CD14-positive monocyte (primary cell): ENCODE data around the gene AURKA. TPM values are rescaled to one million over a fixed set of nuclear protein-coding genes. Genes with fewer than 3 reads are reported as not detected.
A peak's percentile ranks its signal among the peaks of the same experiment; 100 is the strongest.

Experiments used
- DNase-seq, 3 donors: peaks; one replicate each; pipeline ENCODE4 v3.0.0-alpha.2; 2011 to 2022
- H2AFZ ChIP-seq: 2 replicates; pipeline ENCODE4 v1.6.0; 2012; ENCODE audit warnings: mild to moderate bottlenecking, low read depth, low read length, inconsistent platforms; ENCODE audit not compliant: insufficient read depth, poor library complexity, severe bottlenecking
- H3K27ac ChIP-seq, 2 donors: 1 replicate in 1 of 2; 2 replicates in 1 of 2; pipeline ENCODE4 v1.5.1; 2012 to 2013; ENCODE audit warnings: low read length in 2 of 2, control low read depth in 1 of 2, inconsistent platforms in 1 of 2, low read depth in 1 of 2, mild to moderate bottlenecking in 1 of 2
- H3K27me3 ChIP-seq, 2 donors: one replicate each; pipeline versions ENCODE4 v1.6.0 to v1.6.1; 2011 to 2013; ENCODE audit warnings: low read length in 2 of 2; ENCODE audit not compliant: control insufficient read depth in 2 of 2, insufficient read depth in 2 of 2
- H3K36me3 ChIP-seq, 2 donors: replicated peaks in 1 of 2; 1 replicate in 1 of 2; 2 replicates in 1 of 2; pipeline versions ENCODE4 v1.5.1 to v1.6.1; 2012 to 2013; ENCODE audit warnings: low read length in 2 of 2, control low read depth in 1 of 2, inconsistent platforms in 1 of 2, mild to moderate bottlenecking in 1 of 2; ENCODE audit not compliant: insufficient read depth in 2 of 2, control insufficient read depth in 1 of 2
- H3K4me1 ChIP-seq, 2 donors: 1 replicate in 1 of 2; 2 replicates in 1 of 2; pipeline versions ENCODE4 v1.5.1 to v1.6.1; 2012 to 2013; ENCODE audit warnings: low read length in 2 of 2, control low read depth in 1 of 2, inconsistent platforms in 1 of 2, mild to moderate bottlenecking in 1 of 2, moderate library complexity in 1 of 2; ENCODE audit not compliant: insufficient read depth in 2 of 2, control insufficient read depth in 1 of 2
- H3K4me2 ChIP-seq: replicated peaks from 2 replicates; pipeline ENCODE3; 2012; ENCODE audit warnings: low read length, moderate library complexity, mild to moderate bottlenecking; ENCODE audit not compliant: poor library complexity, severe bottlenecking; ENCODE audit errors: extremely low read depth
- H3K4me3 ChIP-seq, 3 experiments: fragments of 200-600 bp in 1 of 3; sonication (generic) in 1 of 3; replicated peaks in 1 of 3; 1 replicate in 2 of 3; 2 replicates in 1 of 3; pipeline ENCODE4 v1.5.1; 2011 to 2013; ENCODE audit warnings: low read length in 3 of 3, mild to moderate bottlenecking in 3 of 3, control low read depth in 2 of 3, low read depth in 2 of 3, inconsistent platforms in 1 of 3, moderate library complexity in 1 of 3
- H3K79me2 ChIP-seq: 2 replicates; pipeline ENCODE4 v1.6.0; 2012; ENCODE audit warnings: mild to moderate bottlenecking, control low read depth, inconsistent platforms, low read length, moderate library complexity; ENCODE audit not compliant: insufficient read depth
- H3K9ac ChIP-seq: 2 replicates; pipeline ENCODE4 v1.6.0; 2017; ENCODE audit warnings: low read length, mild to moderate bottlenecking; ENCODE audit not compliant: insufficient read depth, poor library complexity, severe bottlenecking
- H3K9me3 ChIP-seq, 2 donors: replicated peaks in 1 of 2; 1 replicate in 1 of 2; 2 replicates in 1 of 2; pipeline versions ENCODE4 v1.5.1 to v1.6.1; 2012 to 2013; ENCODE audit warnings: low read length in 2 of 2, control low read depth in 1 of 2; ENCODE audit not compliant: control insufficient read depth in 1 of 2, insufficient read depth in 1 of 2
- H4K20me1 ChIP-seq: 2 replicates; pipeline ENCODE4 v1.6.0; 2012; ENCODE audit warnings: mild to moderate bottlenecking, low read length, control low read depth, moderate library complexity; ENCODE audit not compliant: insufficient read depth
- H3K27ac Mint-ChIP-seq, 7 donors: one replicate each; pipeline ENCODE4 v1.8.0; 2020; ENCODE audit warnings: mild to moderate bottlenecking in 7 of 7, mixed read lengths in 7 of 7, moderate library complexity in 6 of 7, inconsistent platforms in 2 of 7
- H3K27me3 Mint-ChIP-seq, 3 donors: one replicate each; pipeline ENCODE4 v1.8.0; 2021 to 2022; ENCODE audit warnings: low read depth in 3 of 3, mild to moderate bottlenecking in 3 of 3, mixed read lengths in 3 of 3, moderate library complexity in 3 of 3, inconsistent platforms in 1 of 3
- H3K36me3 Mint-ChIP-seq, 2 donors: one replicate each; pipeline ENCODE4 v1.8.0; 2020; ENCODE audit warnings: mixed read lengths in 2 of 2, inconsistent platforms in 1 of 2, mild to moderate bottlenecking in 1 of 2
- H3K4me1 Mint-ChIP-seq: one replicate; pipeline ENCODE4 v1.8.0; 2020; ENCODE audit warnings: mild to moderate bottlenecking, mixed read lengths
- H3K4me3 Mint-ChIP-seq, 2 donors: one replicate each; pipeline ENCODE4 v1.8.0; 2020; ENCODE audit warnings: mild to moderate bottlenecking in 2 of 2, mixed read lengths in 2 of 2, moderate library complexity in 1 of 2
- H3K9me3 Mint-ChIP-seq, 7 donors: one replicate each; pipeline ENCODE4 v1.8.0; 2020 to 2022; ENCODE audit warnings: mixed read lengths in 7 of 7, mild to moderate bottlenecking in 6 of 7, moderate library complexity in 6 of 7, inconsistent platforms in 2 of 7
- CTCF ChIP-seq: fragments of 200-600 bp; IDR thresholded peaks from one replicate; pipeline ENCODE4 v1.8.0; 2022; ENCODE audit warnings: antibody characterized with exemption, mild to moderate bottlenecking
- WGBS: methylation state at CpG from one replicate; pipeline ENCODE4 v1.1.5; 2013; ENCODE audit warnings: missing lambda C conversion rate; ENCODE audit not compliant: insufficient coverage; 5-methylcytosine and 5-hydroxymethylcytosine counted together
- intact Hi-C, 2 donors: fragments of 100-400 bp; cut with micrococcal nuclease; formaldehyde crosslinking; loops; one replicate each; pipeline versions ENCODE4 v1.15.0 to v1.15.1; 2023
- polyA plus RNA-seq, 3 donors: library from polyadenylated mRNA; depleted of rRNA in 1 of 3; unstranded in 2 of 3; stranded (reverse) in 1 of 3; fragments of 300-500 nt in 2 of 3; fragments of >200 nt in 1 of 3; fragmentation: Illumina TruSeq in 2 of 3; gene quantifications; 1 replicate in 2 of 3; 2 replicates in 1 of 3; pipeline ENCODE4 v1.2.3, GENCODE V29; 2012 to 2021

The AURKA gene
- polyA plus RNA-seq, 3 donors, result 1.4 to 1.7 (median 1.5) TPM

GRCh38 chr20:56389807-56390206, 2.2 kb downstream of the AURKA start:
- no peak overlapping the region for H2AFZ ChIP-seq
- Mint-ChIP-seq H3K9me3 (no peaks in the 10 kb centered on the region), H3K27me3 (peaks cover 0 to 1% (median 0%) of the 10 kb centered on the region in 3 donors), H3K36me3 (peaks cover 37 to 45% of the 10 kb centered on the region in 2 donors), H3K4me1 (peaks cover 26% of the 10 kb centered on the region), H3K27ac (peak overlapping the region in 5 of 7 donors; percentile 1 to 72 (median 55)), H3K4me3 (no peak overlapping the region)
- H3K27ac ChIP-seq, result no peak overlapping the region
- peaks cover 92% of the 10 kb centered on the region for H3K79me2 ChIP-seq
- no peak overlapping the region for H3K9ac ChIP-seq
- H3K4me2 ChIP-seq, result no peak overlapping the region
- DNase-seq, result no peak
- H3K27me3 ChIP-seq, result no peaks in the 10 kb centered on the region
- no peak for TF ChIP-seq CTCF
- intact Hi-C loops, result loop anchor here (5.0 kb wide), 2 partner anchors 37 to 77 kb away; partner anchors contain the start of gene RTF2 (in 2 of the 2)
- peaks cover 18 to 57% of the 10 kb centered on the region in 2 donors for H3K36me3 ChIP-seq
- H3K4me3 ChIP-seq, result no peak overlapping the region
- WGBS, result 93% methylated on average over 3 of the region's 4 CpGs
- H3K9me3 ChIP-seq, result no peaks in the 10 kb centered on the region
- H4K20me1 ChIP-seq, result no peaks in the 10 kb centered on the region
- peaks cover 19 to 28% of the 10 kb centered on the region in 2 donors for H3K4me1 ChIP-seq

- Mint-ChIP-seq H3K4me1 (peaks cover 26% of the 10 kb centered on the region), H3K9me3 (no peaks in the 10 kb centered on the region), H3K36me3 (peaks cover 41 to 52% of the 10 kb centered on the region in 2 donors), H3K27ac (peak overlapping the region in 5 of 7 donors; percentile 19 to 81 (median 28)), H3K27me3 (peaks cover 0 to 1% (median 0%) of the 10 kb centered on the region in 3 donors), H3K4me3 (no peak overlapping the region)
- no peak for DNase-seq
- no peaks in the 10 kb centered on the region for H3K27me3 ChIP-seq
- H3K4me1 ChIP-seq, result peaks cover 19 to 26% of the 10 kb centered on the region in 2 donors
- intact Hi-C loops, result no loop called here
- H3K9me3 ChIP-seq, result no peaks in the 10 kb centered on the region
- H3K4me3 ChIP-seq, result no peak overlapping the region
- H4K20me1 ChIP-seq, result no peaks in the 10 kb centered on the region
- no peak overlapping the region for H3K9ac ChIP-seq
- no peak overlapping the region for H3K4me2 ChIP-seq
- no peak for TF ChIP-seq CTCF
- H3K27ac ChIP-seq, result peak overlapping the region in 1 of 2 donors; percentile 26
- no peak overlapping the region for H2AFZ ChIP-seq
- H3K36me3 ChIP-seq, result peaks cover 26 to 64% of the 10 kb centered on the region in 2 donors
- 94% methylated on average over 4 of the region's 4 CpGs for WGBS
- peaks cover 93% of the 10 kb centered on the region for H3K79me2 ChIP-seq
Measured at GRCh38 chr20:56388882-56389281, 3.1 kb downstream of the AURKA start.
